GM21390 (cell line): ENCODE data around the gene OR4N5.
"Not testable (repeated sequence)": the region's sequence is repeated elsewhere in the genome, so short reads cannot be mapped to it uniquely, and the experiment has no call there.

Experiments used
- ATAC-seq: cut with Tn5 transposase; IDR thresholded peaks from one replicate; pipeline ENCODE4 v1.9.1; 2021; ENCODE audit not compliant: unreplicated experiment

Gene OR4N5, protein sequence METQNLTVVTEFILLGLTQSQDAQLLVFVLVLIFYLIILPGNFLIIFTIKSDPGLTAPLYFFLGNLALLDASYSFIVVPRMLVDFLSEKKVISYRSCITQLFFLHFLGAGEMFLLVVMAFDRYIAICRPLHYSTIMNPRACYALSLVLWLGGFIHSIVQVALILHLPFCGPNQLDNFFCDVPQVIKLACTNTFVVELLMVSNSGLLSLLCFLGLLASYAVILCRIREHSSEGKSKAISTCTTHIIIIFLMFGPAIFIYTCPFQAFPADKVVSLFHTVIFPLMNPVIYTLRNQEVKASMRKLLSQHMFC

GRCh38 chr14:20138520-20138919 lies at the start of gene OR4N5:
TSS of gene OR4N5 (plus strand) at chr14:20138820. CDS start at chr14:20143736, 4,916 bp downstream.
- ATAC-seq, result no peak

DNA sequence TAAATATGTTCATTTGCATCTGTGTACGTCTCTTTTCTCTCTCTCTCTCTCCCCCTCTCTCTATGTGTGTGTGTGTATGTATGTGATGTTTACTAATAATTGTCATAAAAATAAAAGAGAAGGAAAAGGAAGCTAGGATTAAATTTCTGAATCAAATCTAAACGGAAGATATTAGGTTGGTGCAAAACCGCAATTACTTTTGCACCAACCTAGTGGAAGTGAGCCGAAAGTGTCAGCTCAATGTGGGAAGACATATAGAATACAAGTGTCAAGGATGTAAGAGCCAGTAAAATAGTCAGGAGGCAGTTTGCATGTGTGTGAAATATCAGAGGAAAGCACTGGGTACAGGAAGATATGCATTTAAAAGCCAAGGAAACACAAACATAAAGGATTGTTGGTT lies 46.6 kb upstream of the OR4N5 start:
- ATAC-seq, result no peak

- ATAC-seq, result no peak
Measured at GRCh38 chr14:20093442-20093841, 45.2 kb upstream of the OR4N5 start.

DNA sequence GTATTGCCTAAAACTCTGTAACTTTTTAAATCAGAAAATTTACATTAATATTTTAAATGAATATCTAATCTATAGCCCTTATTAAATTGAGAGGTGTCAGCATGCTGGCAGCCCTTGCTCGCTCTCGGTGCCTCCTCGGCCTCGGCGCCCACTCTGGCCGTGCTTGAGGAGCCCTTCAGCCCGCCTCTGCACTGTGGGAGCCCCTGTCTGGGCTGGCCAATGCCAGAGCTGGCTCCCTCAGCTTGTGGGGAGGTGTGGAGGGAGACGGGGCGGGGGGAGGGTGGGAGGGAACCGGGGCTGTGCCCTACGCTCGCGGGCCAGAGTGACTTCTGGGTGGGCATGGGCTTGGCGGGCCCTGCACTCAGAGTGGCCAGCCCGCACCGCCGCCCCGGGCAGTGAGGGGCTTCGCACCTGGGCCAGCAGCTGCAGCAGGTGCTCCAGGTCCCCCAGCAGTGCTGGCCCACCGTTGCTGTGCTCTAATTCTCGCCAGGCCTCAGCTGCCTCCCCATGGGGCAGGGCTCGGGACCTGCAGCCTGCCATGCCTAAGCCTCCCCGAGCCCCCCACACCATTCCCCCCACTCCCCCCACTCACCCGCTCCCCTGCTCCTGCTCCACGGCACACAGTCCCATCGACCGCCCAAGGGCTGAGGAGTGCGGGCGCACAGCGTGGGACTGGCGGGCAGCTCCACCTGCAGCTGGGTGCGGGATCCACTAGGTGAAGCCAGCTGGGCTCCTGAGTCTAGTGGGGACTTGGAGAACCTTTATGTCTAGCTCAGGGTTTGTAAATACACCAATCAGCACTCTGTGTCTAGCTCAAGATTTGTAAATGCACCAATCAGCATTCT lies 39.5 kb upstream of the OR4N5 start:
- not testable (repeated sequence) for ATAC-seq

DNA sequence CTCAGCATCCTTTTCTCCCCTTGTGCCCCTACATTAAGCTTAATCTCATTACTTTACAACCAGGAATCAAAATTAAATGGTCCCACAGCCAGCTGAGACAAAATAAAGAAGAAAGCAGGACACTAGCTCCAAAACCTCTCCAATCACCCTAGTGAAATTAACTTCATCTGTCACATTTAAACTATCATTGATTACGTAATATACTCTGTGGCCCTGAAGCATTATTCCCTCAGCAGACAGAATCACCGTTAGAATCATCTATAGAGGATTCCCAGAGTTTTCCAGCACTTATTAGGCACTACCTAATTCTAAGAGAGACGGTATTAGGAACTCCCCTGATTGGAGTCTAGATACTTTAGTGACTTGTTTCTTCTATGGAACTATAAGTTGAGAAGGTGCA lies 28.2 kb upstream of the OR4N5 start, which contains the start of gene OR4K17:
Gene OR4K17 (plus strand): TSS at position 302 of the 400 bp plus-strand sequence. CDS start 6,761 bp downstream, outside the sequence.
- ATAC-seq, result no peak

- no peak for ATAC-seq
Measured at GRCh38 chr14:20112321-20112720, 26.3 kb upstream of the OR4N5 start.

- no peak for ATAC-seq
Measured at GRCh38 chr14:20116748-20117147, 21.9 kb upstream of the OR4N5 start.

- no peak for ATAC-seq
Measured at GRCh38 chr14:20118795-20119194, 19.8 kb upstream of the OR4N5 start.

GRCh38 chr14:20143911-20144310 lies 5.3 kb downstream of the OR4N5 start:
- no peak for ATAC-seq

- ATAC-seq, result no peak
Measured at GRCh38 chr14:20144820-20145219, 6.2 kb downstream of the OR4N5 start.

DNA sequence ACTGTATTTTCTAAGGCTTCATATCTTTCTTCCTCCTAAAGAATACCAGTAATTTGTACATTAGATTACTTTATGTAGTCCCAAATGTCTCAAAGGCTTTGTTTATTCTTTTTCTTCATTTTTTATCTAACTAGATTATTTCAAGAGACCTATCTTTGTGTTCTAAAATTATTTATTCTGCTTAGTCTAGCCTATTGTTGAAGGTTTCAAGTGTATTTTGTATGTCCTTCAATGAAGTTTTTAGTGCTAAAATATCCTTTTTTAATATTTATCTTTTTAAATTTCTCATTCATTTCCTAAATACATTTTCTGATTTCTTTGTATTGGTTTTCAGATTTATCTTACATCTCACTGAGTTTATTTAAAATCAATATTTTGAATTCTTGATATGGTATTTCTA lies 25.8 kb downstream of the OR4N5 start:
- ATAC-seq, result no peak

DNA sequence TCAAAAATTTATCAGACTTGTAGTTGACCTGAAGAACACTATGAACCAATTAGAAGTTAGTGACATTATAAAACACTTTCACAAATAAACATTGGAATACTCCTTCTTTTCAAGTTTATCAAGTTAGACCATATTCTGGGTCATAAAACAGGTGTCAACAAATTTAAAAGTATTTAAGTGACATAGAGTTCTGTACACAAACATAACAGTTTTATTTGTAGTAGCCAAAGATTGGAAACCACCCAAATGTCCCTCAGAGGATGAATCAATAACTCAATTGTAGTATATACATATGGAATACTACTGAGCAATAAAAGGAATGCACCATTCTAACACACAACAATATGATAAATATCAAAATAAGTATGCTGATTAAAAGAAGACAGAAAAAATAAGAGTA lies 28.5 kb downstream of the OR4N5 start:
- ATAC-seq, result no peak

DNA sequence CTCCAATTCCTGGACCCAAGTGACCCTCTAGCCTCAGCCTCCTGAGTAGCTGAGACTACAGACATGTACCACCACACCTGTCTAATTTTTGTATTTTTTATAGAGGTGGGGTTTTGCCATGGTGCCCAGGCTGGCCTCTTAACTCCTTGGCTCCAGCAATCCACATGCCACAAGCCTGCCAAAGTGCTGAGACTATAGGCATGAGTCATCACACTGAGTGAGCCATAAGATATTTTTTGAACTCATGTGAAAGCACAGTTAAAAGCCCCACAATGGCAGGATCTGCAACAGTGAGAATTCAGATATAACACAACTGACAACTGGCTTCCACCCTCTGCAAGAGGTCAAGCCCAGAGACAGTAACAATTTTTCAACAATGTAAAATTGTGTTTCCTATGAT lies 31.2 kb downstream of the OR4N5 start:
- not testable (repeated sequence) for ATAC-seq

DNA sequence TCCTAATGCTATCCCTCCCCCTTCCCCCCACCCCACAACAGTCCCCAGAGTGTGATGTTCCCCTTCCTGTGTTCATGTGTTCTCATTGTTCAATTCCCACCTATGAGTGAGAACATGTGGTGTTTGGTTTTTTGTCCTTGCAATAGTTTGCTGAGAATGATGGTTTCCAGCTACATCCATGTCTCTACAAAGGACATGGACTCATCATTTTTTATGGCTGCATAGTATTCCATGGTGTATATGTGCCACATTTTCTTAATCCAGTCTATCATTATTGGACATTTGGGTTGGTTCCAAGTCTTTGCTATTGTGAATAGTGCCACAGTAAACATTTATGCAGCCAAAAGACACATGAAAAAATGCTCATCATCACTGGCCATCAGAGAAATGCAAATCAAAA lies 35.6 kb downstream of the OR4N5 start:
- ATAC-seq, result not testable (repeated sequence)

DNA sequence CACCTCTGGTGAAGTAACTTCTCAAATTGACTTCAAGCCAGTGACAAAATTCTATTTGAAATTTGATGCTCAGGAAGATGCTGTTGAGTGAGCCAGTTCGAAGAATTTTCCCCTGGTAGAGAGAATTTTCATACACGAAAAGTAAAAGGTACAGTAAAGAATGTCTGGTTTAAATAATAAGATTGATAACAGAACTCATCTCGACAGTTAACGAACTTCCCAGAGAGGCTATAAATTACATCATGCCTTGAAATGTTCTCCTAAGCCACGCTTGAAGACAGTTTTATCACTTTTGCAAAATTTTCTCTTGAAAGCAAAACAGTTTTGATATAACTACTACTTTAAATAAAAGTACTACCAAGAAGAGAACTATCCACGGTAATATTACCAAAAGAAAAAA lies 37.7 kb downstream of the OR4N5 start:
- no peak for ATAC-seq

DNA sequence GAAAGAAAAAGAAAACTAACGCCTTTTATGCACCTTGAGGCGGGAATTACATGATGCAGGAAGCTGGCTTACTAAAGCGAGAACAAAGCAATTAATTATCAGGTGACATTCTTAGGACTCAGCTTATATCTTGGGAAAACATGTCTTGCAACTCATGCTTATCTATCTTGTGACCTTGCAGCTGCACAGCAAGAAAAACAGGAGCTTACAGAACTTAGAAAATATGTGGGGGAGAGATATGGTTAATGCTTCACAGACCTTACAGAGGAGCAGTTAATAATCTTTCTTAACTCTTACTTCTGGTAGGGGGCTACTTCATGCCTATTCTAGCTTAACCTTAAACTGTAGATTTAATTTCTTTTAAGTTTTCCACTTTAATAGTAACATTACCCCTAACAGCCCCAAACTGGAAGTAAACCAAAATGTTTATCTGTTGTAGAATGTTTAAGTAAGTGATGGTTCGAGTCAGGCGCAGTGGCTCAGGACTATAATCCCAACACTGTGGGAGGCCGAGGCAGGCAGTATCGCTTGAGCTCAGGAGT lies 38.9 kb downstream of the OR4N5 start:
- ATAC-seq, result no peak

DNA sequence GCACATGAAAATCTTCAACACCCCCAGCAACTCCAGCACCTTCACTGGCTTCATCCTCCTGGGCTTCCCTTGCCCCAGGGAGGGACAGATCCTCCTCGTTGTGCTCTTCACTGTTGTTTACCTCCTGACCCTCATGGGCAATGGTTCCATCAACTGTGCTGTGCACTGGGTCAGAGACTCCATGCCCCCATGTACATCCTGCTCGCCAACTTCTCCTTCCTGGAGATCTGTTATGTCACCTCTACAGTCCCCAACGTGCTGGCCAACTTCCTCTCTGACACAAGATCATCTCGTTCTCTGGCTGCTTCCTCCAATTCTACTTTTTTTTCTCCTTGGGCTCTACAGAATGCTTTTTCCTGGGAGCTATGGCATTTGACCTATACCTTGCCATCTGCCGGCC lies 40.6 kb downstream of the OR4N5 start:
- ATAC-seq, result no peak

GRCh38 chr14:20179880-20180279 lies 41.3 kb downstream of the OR4N5 start:
- ATAC-seq, result no peak

DNA sequence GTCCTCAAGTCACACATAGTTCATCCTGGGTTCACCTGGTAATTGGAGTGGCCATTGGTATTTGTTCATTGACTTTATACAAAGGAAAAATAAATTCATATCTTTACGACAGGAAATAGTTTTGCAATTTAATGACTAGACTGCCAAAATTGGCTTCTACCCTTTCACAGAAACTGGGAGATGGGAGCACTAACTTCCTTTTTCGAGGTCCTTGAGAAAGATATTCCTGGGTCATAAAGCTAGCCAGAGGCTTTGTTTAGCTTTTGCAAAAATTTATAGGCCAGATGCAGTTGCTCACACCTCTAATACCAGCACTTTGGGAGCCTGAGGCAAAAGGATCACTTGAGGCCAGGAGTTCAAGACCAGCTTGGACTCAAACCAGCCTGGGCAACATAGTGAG lies 41.9 kb downstream of the OR4N5 start:
- ATAC-seq, result no peak

DNA sequence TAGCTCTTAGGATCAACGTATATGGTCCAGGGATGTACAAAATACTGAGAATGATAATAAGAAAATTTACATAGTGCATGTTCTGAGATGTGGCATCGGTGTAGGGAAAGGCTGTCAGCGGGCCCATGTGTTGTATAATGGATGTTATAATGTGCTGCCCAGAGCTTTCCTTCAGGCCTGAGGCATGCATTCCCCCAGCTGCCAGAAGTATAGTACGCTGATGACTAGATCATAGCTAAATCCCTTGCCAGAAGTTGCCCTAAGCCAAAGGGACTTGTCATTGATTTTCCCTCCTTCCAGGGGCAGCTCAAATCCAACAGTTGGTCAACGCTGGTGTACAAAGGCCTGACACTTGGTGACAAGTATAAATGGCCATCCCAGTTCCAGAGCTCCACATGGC lies 45.6 kb downstream of the OR4N5 start:
- ATAC-seq, result no peak

DNA sequence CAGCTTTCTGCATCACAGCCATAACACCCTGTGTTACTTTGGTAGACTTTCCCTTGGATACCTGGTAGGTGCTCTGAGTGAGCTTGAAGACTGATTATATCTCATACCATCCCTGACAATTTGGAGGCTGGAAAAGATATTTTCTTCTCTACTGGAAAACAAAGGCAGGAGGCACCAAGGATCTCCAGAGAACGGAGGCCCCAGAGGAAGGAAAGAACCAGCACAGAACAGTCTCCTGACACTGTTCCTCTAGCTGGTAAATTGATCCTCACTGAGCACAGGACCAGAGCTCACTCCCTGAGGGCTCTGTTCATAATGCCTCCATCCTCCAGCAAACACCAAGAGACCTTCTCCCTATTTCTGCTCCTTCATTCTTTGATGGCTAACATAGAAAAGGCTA lies 52.0 kb downstream of the OR4N5 start, which contains the start of gene OR11G2:
Gene OR11G2 (plus strand): TSS at position 301 of the 400 bp plus-strand sequence. CDS start 6,542 bp downstream, outside the sequence.
- ATAC-seq, result no peak

GRCh38 chr14:20191396-20191795 lies 52.8 kb downstream of the OR4N5 start:
- ATAC-seq, result no peak
